ENCODE results near the gene FOXO6. TPM values are rescaled to one million over a fixed set of nuclear protein-coding genes. Genes with fewer than 3 reads are reported as not detected.

The FOXO6 gene
- polyA plus RNA-seq, 1 donor (not counting 4 experiments of a cell fraction or from before 2014, with no cell fraction given), result not detected

GRCh38 chr1:41414716-41415306 is 53.6 kb downstream of the FOXO6 start:
- H4K20me1 ChIP-seq (ENCODE audit: control insufficient read depth, extremely low read depth, insufficient read depth, low read length), result no peaks in the 10 kb centered on the region
- dilution Hi-C loops (cut with MboI; ENCODE audit: extremely low pct_ligation_motif_present, low sequenced_read_pairs), result no loop called here
- H2AFZ ChIP-seq (ENCODE audit: control insufficient read depth, low read length), result no peak overlapping the region
- H3K79me2 ChIP-seq (ENCODE audit: control insufficient read depth, insufficient read depth, low read length), result no peaks in the 10 kb centered on the region
- H3K4me3 ChIP-seq (ENCODE audit: control insufficient read depth in 2 of 3, extremely low read depth in 1 of 3, insufficient read depth in 2 of 3, low read depth in 1 of 3, low read length in 3 of 3), result no peak overlapping the region
- no peak overlapping the region for H3K9ac ChIP-seq (ENCODE audit: control insufficient read depth, extremely low read depth, insufficient read depth, low read length)
- DNase-seq (ENCODE audit: low read depth, low spot score) (no peak), FAIRE-seq (no peak)
- H3K27me3 ChIP-seq (ENCODE audit: control insufficient read depth, extremely low read depth, insufficient read depth, low read length), result peaks cover 6% of the 10 kb centered on the region
- no peak overlapping the region for H3K27ac ChIP-seq (ENCODE audit: control insufficient read depth, insufficient read depth, low read length)
- H3K9me3 ChIP-seq (ENCODE audit: control insufficient read depth, low read depth, low read length), result peaks cover 5% of the 10 kb centered on the region
- H3K4me1 ChIP-seq (ENCODE audit: control insufficient read depth, extremely low read depth, insufficient read depth, low read length), result peaks cover 14% of the 10 kb centered on the region
- TF ChIP-seq EZH2 (IDR thresholded peaks at IDR 0.05; ENCODE audit: low read length), result no peak
- TF ChIP-seq CTCF (optimal IDR thresholded peaks at IDR 0.05 in 1 of 3, IDR thresholded peaks at IDR 0.05 in 1 of 3, conservative IDR thresholded peaks at IDR 0.05 in 1 of 3; ENCODE audit: extremely low read depth in 1 of 3, insufficient read depth in 2 of 3, low read length in 3 of 3), result no peak
- no peak overlapping the region for H3K4me2 ChIP-seq (ENCODE audit: control insufficient read depth, extremely low read depth, insufficient read depth, low read depth, low read length)
- H3K36me3 ChIP-seq (ENCODE audit: control insufficient read depth in 2 of 2, extremely low read depth in 1 of 2, insufficient read depth in 2 of 2, low read length in 2 of 2), result no peaks in the 10 kb centered on the region
- H3K9me1 ChIP-seq (ENCODE audit: control insufficient read depth, extremely low read depth, insufficient read depth, low read length), result no peaks in the 10 kb centered on the region

DNA sequence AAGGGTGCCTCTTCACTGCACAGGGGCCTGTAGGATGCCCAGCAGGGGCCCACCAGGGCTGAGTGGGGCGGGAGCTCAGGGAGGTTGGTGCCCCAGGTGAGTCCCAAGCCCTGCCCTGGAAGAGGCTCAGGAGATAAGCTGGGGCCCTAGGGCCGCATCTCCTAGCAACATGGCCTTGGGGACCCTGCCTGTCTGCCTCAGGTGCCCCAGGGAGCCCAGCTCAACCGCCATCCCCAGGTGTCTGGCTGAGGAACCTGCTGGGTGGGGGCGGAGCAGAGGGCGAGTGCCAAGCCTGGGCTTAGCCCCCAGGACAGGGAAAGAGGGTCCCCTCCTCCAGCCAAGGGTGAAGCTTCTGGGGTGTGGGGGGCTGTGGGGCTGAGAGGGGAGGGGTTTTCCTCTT is 54.8 kb downstream of the FOXO6 start:
- dilution Hi-C loops (cut with MboI; ENCODE audit: extremely low pct_ligation_motif_present, low sequenced_read_pairs), result no loop called here
- H3K9ac ChIP-seq (ENCODE audit: control insufficient read depth, extremely low read depth, insufficient read depth, low read length), result no peak overlapping the region

More for the DNA sequence above, 54.8 kb downstream of the FOXO6 start:
- no peak for DNase-seq (ENCODE audit: low read depth, low spot score)
- no peaks in the 10 kb centered on the region for H4K20me1 ChIP-seq (ENCODE audit: control insufficient read depth, extremely low read depth, insufficient read depth, low read length)
- no peaks in the 10 kb centered on the region for H3K27me3 ChIP-seq (ENCODE audit: control insufficient read depth, extremely low read depth, insufficient read depth, low read length)
- H3K4me3 ChIP-seq (ENCODE audit: control insufficient read depth in 2 of 3, extremely low read depth in 1 of 3, insufficient read depth in 2 of 3, low read depth in 1 of 3, low read length in 3 of 3), result no peak overlapping the region
- TF ChIP-seq EZH2 (IDR thresholded peaks at IDR 0.05; ENCODE audit: low read length) (no peak), CTCF (optimal IDR thresholded peaks at IDR 0.05 in 1 of 3, IDR thresholded peaks at IDR 0.05 in 1 of 3, conservative IDR thresholded peaks at IDR 0.05 in 1 of 3; ENCODE audit: extremely low read depth in 1 of 3, insufficient read depth in 2 of 3, low read length in 3 of 3) (no peak)
- H3K36me3 ChIP-seq (ENCODE audit: control insufficient read depth in 2 of 2, extremely low read depth in 1 of 2, insufficient read depth in 2 of 2, low read length in 2 of 2), result no peaks in the 10 kb centered on the region
- peaks cover 5% of the 10 kb centered on the region for H3K9me3 ChIP-seq (ENCODE audit: control insufficient read depth, low read depth, low read length)
- H3K4me1 ChIP-seq (ENCODE audit: control insufficient read depth, extremely low read depth, insufficient read depth, low read length), result peaks cover 16% of the 10 kb centered on the region
- H2AFZ ChIP-seq (ENCODE audit: control insufficient read depth, low read length), result no peak overlapping the region
- no peaks in the 10 kb centered on the region for H3K9me1 ChIP-seq (ENCODE audit: control insufficient read depth, extremely low read depth, insufficient read depth, low read length)
- H3K79me2 ChIP-seq (ENCODE audit: control insufficient read depth, insufficient read depth, low read length), result no peaks in the 10 kb centered on the region
- no peak for FAIRE-seq
- no peak overlapping the region for H3K4me2 ChIP-seq (ENCODE audit: control insufficient read depth, extremely low read depth, insufficient read depth, low read depth, low read length)
- H3K27ac ChIP-seq (ENCODE audit: control insufficient read depth, insufficient read depth, low read length), result no peak overlapping the region
